Peyer's patch (tissue), 4 donors: ENCODE results near the gene CELF2. TPM values are rescaled to one million over a fixed set of nuclear protein-coding genes. Genes with fewer than 3 reads are reported as not detected.

Experiments used
- DNase-seq, 3 donors: peaks; one replicate each; pipeline ENCODE4 v3.0.0-alpha.2; 2017 to 2019
- H3K27ac ChIP-seq, 4 donors: fragments of 200-600 bp; sonication (generic); one replicate each; pipeline ENCODE4 v1.5.1; 2016 to 2019
- H3K27me3 ChIP-seq, 2 donors: fragments of 200-600 bp; sonication (generic); one replicate each; pipeline ENCODE4 v1.5.1; 2019
- H3K36me3 ChIP-seq, 3 donors: fragments of 200-600 bp; sonication (generic); one replicate each; pipeline ENCODE4 v1.5.1; 2016 to 2019
- H3K4me1 ChIP-seq, 4 donors: fragments of 200-600 bp; sonication (generic); one replicate each; pipeline ENCODE4 v1.5.1; 2016 to 2019
- H3K4me3 ChIP-seq, 4 donors: fragments of 200-600 bp; sonication (generic); 1 replicate in 3 of 4; 2 replicates in 1 of 4; pipeline ENCODE4 v1.5.1; 2016 to 2019; ENCODE audit warnings: mild to moderate bottlenecking in 1 of 4
- H3K9me3 ChIP-seq, 4 donors: fragments of 200-600 bp; sonication (generic); one replicate each; pipeline ENCODE4 v1.5.1; 2016 to 2019; ENCODE audit warnings: mild to moderate bottlenecking in 1 of 4
- POLR2A ChIP-seq, 2 donors: fragments of 450-650 bp; IDR thresholded peaks; one replicate each; pipeline ENCODE4 v1.5.1; 2017; ENCODE audit warnings: antibody characterized with exemption in 2 of 2, mild to moderate bottlenecking in 2 of 2, moderate library complexity in 2 of 2
- total RNA-seq, 4 donors: library from RNA; depleted of rRNA; stranded (reverse); fragments of >200 nt; gene quantifications; one replicate each; pipeline ENCODE4 v1.1.0, GENCODE V29; 2016
- TF ChIP-seq, protein P1 (sequence below), 6 experiments: fragments of 450-650 bp in 4 of 6; fragments of 200-600 bp in 2 of 6; sonication (generic) in 1 of 6; IDR thresholded peaks; one replicate each; pipeline ENCODE4 v1.5.1; 2017 to 2019; ENCODE audit warnings: antibody characterized with exemption in 6 of 6, mild to moderate bottlenecking in 3 of 6, moderate library complexity in 1 of 6

Gene CELF2
- total RNA-seq, 4 donors from 2014 or later: 20.5 to 110 (median 40.7) TPM

DNA sequence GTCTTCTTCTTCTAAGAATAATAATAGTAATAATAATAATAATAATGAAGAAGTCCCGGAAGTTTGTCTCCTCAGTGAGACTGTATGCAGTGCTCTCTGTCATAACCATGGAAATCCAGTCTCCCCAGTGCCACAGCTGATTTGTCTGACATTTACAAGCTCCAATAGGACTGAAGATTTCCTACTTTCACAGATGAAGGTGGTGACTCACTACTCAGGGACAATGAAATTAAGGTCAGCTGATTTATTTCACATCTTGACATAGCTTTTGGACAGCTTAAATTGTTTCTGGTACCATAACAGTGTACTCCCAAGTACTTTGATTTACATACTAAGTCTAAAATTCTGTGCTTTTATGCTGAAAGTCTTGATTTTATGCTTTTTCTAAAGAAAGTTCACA lies 6.9 kb downstream of the CELF2 start:
- DNase-seq: no peak
- H3K27me3 ChIP-seq: no peaks in the 10 kb centered on the region
- H3K9me3 ChIP-seq: no peaks in the 10 kb centered on the region
- H3K27ac ChIP-seq: no peak overlapping the region
- no peaks in the 10 kb centered on the region for H3K36me3 ChIP-seq
- H3K4me1 ChIP-seq: peaks cover 0 to 6% (median 0%) of the 10 kb centered on the region in 4 donors
- TF ChIP-seq, protein P1, sequence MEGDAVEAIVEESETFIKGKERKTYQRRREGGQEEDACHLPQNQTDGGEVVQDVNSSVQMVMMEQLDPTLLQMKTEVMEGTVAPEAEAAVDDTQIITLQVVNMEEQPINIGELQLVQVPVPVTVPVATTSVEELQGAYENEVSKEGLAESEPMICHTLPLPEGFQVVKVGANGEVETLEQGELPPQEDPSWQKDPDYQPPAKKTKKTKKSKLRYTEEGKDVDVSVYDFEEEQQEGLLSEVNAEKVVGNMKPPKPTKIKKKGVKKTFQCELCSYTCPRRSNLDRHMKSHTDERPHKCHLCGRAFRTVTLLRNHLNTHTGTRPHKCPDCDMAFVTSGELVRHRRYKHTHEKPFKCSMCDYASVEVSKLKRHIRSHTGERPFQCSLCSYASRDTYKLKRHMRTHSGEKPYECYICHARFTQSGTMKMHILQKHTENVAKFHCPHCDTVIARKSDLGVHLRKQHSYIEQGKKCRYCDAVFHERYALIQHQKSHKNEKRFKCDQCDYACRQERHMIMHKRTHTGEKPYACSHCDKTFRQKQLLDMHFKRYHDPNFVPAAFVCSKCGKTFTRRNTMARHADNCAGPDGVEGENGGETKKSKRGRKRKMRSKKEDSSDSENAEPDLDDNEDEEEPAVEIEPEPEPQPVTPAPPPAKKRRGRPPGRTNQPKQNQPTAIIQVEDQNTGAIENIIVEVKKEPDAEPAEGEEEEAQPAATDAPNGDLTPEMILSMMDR (IDR thresholded peaks at IDR 0.05): no peak
- no peak for TF ChIP-seq POLR2A (IDR thresholded peaks at IDR 0.05)
- no peak overlapping the region for H3K4me3 ChIP-seq

DNA sequence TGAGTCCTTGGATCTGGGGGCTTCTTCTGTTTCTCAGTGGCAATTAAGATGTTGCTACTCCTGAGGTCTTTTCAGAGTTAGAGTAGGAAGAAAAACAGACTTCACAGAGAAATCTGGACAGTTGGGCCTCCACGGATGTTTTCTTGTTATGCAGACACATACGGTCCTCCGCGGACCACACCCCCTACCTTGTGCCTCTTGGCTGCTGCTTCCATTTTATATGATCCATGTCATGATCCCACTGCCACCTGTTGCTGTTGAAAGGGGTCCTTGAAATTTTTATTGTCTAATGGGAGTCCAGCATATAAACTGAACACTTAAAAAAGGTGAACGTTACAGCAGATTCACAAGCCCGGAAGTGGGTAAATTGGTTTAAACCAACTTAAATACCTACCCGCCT lies 8.3 kb downstream of the CELF2 start:
- no peak overlapping the region for H3K27ac ChIP-seq
- DNase-seq: no peak
- no peaks in the 10 kb centered on the region for H3K9me3 ChIP-seq
- H3K4me1 ChIP-seq: no peaks in the 10 kb centered on the region
- H3K36me3 ChIP-seq: no peaks in the 10 kb centered on the region
- no peak overlapping the region for H3K4me3 ChIP-seq
- TF ChIP-seq POLR2A (IDR thresholded peaks at IDR 0.05): no peak
- TF ChIP-seq, protein P1 (IDR thresholded peaks at IDR 0.05): no peak
- H3K27me3 ChIP-seq: no peaks in the 10 kb centered on the region

DNA sequence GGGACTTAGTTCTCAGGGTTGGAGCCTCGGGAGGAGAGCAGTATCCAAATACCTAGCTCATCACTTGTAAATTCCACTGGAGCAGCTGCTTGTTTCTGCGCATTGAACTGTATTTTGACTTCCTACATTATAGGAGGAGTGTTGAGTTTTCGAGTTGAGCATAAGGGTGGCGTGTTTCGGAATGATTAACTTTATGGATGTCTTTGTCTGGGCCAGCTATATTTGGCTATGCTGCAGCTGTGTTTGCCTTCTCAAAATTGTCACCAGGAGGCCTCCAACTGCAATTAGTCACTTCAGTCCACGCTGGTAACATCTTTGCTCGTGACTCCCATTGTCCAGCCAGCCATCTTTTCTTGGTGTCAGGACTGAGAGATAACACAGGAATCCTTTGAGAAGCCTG lies 9.1 kb downstream of the CELF2 start:
- DNase-seq: no peak
- Histone ChIP-seq H3K27me3 (no peaks in the 10 kb centered on the region), H3K9me3 (no peaks in the 10 kb centered on the region), H3K36me3 (no peaks in the 10 kb centered on the region), H3K4me3 (no peak overlapping the region), H3K27ac (no peak overlapping the region), H3K4me1 (no peaks in the 10 kb centered on the region)
- no peak for TF ChIP-seq POLR2A (IDR thresholded peaks at IDR 0.05)
- TF ChIP-seq, protein P1 (IDR thresholded peaks at IDR 0.05): no peak

DNA sequence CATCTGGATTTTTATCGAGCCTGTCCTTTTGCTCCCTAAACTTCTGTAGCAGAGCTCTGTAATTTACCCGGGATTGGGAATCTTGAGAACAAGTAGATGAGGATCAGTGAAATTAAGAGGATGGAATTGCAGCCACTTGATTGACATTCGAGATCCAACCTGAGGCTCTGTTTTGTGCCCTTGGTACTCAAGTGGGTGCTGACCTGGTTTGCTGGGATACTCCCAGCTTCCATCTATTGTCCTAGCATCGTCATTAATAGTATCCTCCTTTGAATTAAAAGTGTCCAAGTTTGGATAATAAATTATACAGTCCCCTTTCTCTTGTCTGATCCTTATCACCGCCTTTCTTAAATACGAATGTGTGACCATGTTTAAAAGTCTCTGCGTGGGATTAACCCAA lies 17.1 kb downstream of the CELF2 start:
- H3K4me1 ChIP-seq: peaks cover 0 to 11% (median 0%) of the 10 kb centered on the region in 4 donors
- H3K27ac ChIP-seq: peak overlapping the region in 1 of 4 donors; percentile 15
- H3K9me3 ChIP-seq: no peaks in the 10 kb centered on the region
- no peak for TF ChIP-seq POLR2A (IDR thresholded peaks at IDR 0.05)
- TF ChIP-seq, protein P1 (IDR thresholded peaks at IDR 0.05): no peak
- no peak for DNase-seq
- H3K27me3 ChIP-seq: no peaks in the 10 kb centered on the region
- H3K36me3 ChIP-seq: no peaks in the 10 kb centered on the region
- no peak overlapping the region for H3K4me3 ChIP-seq

DNA sequence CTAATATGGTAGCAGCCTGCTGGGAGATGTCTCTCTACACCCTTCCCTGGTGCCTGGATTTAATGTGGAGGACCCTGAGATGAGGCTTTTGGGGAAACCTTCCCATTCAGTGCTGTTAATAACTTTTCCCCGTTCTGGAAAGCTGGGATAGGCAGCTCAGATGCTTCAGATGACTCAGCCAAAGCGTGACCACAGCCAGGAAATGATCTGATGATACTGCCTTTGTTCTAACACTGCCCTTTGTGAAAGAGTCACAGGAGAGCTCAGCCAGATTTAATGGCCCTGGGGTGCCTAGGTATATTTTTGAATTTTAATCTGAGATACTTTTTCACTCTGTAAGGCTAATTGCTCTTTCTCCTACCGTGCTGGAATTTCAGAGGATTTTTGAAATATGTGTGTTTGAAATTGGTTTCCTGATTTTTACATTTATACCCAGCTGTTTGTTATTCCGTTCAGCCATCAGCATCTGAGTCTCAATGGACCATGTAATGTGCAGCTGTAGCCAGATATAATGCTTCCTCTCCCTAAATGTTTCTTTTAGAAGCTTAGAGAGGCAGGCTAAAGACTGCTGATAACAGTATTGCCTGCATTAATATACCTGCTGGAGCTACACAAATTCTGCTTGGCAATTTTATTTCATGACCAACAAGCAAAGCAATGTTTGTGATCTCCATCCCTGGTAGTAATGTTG lies 17.8 kb downstream of the CELF2 start:
- TF ChIP-seq, protein P1 (IDR thresholded peaks at IDR 0.05): no peak
- no peak for TF ChIP-seq POLR2A (IDR thresholded peaks at IDR 0.05)
- DNase-seq: peak in 1 of 3 donors; percentile 65
- peak overlapping the region in 1 of 4 donors; percentile 15 for H3K27ac ChIP-seq

More for the DNA sequence above, 17.8 kb downstream of the CELF2 start:
- H3K9me3 ChIP-seq: no peaks in the 10 kb centered on the region
- no peaks in the 10 kb centered on the region for H3K27me3 ChIP-seq
- H3K4me1 ChIP-seq: peaks cover 0 to 11% (median 0%) of the 10 kb centered on the region in 4 donors
- no peak overlapping the region for H3K4me3 ChIP-seq
- H3K36me3 ChIP-seq: no peaks in the 10 kb centered on the region
